ENCODE measurements around the gene RNF207. TPM values are rescaled to one million over a fixed set of nuclear protein-coding genes. Genes with fewer than 3 reads are reported as not detected.

The RNF207 gene
- polyA plus RNA-seq, 1 donor from 2014 or later = 3.5 TPM

DNA sequence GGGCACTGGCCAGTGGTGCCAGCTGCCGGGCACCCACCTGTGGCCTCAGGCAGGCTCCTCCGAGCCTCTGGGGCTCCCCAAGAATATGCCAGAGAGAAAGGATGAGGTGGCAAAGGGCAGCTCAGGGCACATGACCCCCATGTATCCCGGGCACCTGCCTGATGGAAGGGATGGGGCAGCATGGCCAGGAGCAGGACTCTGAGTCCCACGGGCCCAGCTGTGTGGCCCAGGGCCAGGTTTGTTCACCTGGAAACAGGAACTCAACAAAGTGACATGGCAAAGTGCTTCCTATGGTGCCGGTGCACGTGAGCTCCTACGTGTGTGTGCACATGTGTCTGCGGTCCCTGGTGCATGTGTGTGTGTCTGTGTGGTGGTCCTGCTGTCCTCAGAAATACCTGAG lies 64.5 kb downstream of the RNF207 start:
- no peak overlapping the region for H3K27ac ChIP-seq (ENCODE audit: low read length)
- no peak overlapping the region for H2AFZ ChIP-seq (ENCODE audit: low read depth, low read length)
- no peaks in the 10 kb centered on the region for H3K9me3 ChIP-seq (ENCODE audit: low read length)
- H3F3A ChIP-seq (ENCODE audit: insufficient read depth, low read length, poor library complexity, severe bottlenecking) = no peaks in the 10 kb centered on the region
- no peaks in the 10 kb centered on the region for H3K27me3 ChIP-seq (ENCODE audit: insufficient read depth, low read depth, low read length)
- no peaks in the 10 kb centered on the region for H3K79me2 ChIP-seq (replicated peaks; ENCODE audit: insufficient read depth, low read length)
- H3K9ac ChIP-seq (ENCODE audit: low read length) = no peak overlapping the region
- H3K4me3 ChIP-seq (ENCODE audit: low read length) = no peak overlapping the region
- no peaks in the 10 kb centered on the region for H3K36me3 ChIP-seq (ENCODE audit: insufficient read depth, low read length)
- H3K4me2 ChIP-seq (ENCODE audit: low read length) = no peak overlapping the region
- H4K20me1 ChIP-seq (ENCODE audit: insufficient read depth) = no peaks in the 10 kb centered on the region
- no peaks in the 10 kb centered on the region for H3K9me2 ChIP-seq (ENCODE audit: insufficient read depth, low read length)
- TF ChIP-seq POLR2AphosphoS5 (IDR thresholded peaks at IDR 0.05) (no peak), RAD21 (conservative IDR thresholded peaks at IDR 0.05) (no peak), MXI1 (conservative IDR thresholded peaks at IDR 0.05; ENCODE audit: poor library complexity, severe bottlenecking) (no peak), TAF1 (IDR thresholded peaks at IDR 0.05; ENCODE audit: low read depth) (no peak), EP300 (conservative IDR thresholded peaks at IDR 0.05; ENCODE audit: poor library complexity, severe bottlenecking) (no peak), SMC3 (conservative IDR thresholded peaks at IDR 0.05; ENCODE audit: poor library complexity) (no peak), EZH2 (IDR thresholded peaks at IDR 0.05; ENCODE audit: borderline replicate concordance, insufficient read depth, low read length, poor library complexity, severe bottlenecking) (no peak)
- TF ChIP-seq, protein P1, sequence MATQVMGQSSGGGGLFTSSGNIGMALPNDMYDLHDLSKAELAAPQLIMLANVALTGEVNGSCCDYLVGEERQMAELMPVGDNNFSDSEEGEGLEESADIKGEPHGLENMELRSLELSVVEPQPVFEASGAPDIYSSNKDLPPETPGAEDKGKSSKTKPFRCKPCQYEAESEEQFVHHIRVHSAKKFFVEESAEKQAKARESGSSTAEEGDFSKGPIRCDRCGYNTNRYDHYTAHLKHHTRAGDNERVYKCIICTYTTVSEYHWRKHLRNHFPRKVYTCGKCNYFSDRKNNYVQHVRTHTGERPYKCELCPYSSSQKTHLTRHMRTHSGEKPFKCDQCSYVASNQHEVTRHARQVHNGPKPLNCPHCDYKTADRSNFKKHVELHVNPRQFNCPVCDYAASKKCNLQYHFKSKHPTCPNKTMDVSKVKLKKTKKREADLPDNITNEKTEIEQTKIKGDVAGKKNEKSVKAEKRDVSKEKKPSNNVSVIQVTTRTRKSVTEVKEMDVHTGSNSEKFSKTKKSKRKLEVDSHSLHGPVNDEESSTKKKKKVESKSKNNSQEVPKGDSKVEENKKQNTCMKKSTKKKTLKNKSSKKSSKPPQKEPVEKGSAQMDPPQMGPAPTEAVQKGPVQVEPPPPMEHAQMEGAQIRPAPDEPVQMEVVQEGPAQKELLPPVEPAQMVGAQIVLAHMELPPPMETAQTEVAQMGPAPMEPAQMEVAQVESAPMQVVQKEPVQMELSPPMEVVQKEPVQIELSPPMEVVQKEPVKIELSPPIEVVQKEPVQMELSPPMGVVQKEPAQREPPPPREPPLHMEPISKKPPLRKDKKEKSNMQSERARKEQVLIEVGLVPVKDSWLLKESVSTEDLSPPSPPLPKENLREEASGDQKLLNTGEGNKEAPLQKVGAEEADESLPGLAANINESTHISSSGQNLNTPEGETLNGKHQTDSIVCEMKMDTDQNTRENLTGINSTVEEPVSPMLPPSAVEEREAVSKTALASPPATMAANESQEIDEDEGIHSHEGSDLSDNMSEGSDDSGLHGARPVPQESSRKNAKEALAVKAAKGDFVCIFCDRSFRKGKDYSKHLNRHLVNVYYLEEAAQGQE (IDR thresholded peaks at IDR 0.05; ENCODE audit: borderline replicate concordance) = no peak
- TF ChIP-seq, protein P2, sequence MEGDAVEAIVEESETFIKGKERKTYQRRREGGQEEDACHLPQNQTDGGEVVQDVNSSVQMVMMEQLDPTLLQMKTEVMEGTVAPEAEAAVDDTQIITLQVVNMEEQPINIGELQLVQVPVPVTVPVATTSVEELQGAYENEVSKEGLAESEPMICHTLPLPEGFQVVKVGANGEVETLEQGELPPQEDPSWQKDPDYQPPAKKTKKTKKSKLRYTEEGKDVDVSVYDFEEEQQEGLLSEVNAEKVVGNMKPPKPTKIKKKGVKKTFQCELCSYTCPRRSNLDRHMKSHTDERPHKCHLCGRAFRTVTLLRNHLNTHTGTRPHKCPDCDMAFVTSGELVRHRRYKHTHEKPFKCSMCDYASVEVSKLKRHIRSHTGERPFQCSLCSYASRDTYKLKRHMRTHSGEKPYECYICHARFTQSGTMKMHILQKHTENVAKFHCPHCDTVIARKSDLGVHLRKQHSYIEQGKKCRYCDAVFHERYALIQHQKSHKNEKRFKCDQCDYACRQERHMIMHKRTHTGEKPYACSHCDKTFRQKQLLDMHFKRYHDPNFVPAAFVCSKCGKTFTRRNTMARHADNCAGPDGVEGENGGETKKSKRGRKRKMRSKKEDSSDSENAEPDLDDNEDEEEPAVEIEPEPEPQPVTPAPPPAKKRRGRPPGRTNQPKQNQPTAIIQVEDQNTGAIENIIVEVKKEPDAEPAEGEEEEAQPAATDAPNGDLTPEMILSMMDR (IDR thresholded peaks at IDR 0.05; ENCODE audit: poor library complexity, severe bottlenecking) = no peak

Other genes with a start within 250 kb of the RNF207 start
- 17.1 and 21.5 TPM in 2 replicates for gene NPHP4, start 213.7 kb upstream of the RNF207 start, polyA plus RNA-seq
- gene KCNAB2, start 160.2 kb upstream of the RNF207 start, polyA plus RNA-seq = 11.7 and 11.8 TPM in 2 replicates
- gene CHD5, start 25.8 kb upstream of the RNF207 start, polyA plus RNA-seq = 22.0 and 33.7 TPM in 2 replicates
- 275 and 294 TPM in 2 replicates for gene RPL22, start 6.5 kb upstream of the RNF207 start, polyA plus RNA-seq
- 21.1 and 23.3 TPM in 2 replicates for gene ICMT, start 29.8 kb downstream of the RNF207 start, polyA plus RNA-seq
- gene HES3, start 38.1 kb downstream of the RNF207 start, polyA plus RNA-seq = not detected in 2 replicates
- gene GPR153, start 55.0 kb downstream of the RNF207 start, polyA plus RNA-seq = 26.9 and 34.6 TPM in 2 replicates
- 101 TPM in 2 replicates for gene ACOT7, start 187.6 kb downstream of the RNF207 start, polyA plus RNA-seq
- not detected in 2 replicates for gene HES2, start 213.8 kb downstream of the RNF207 start, polyA plus RNA-seq
- not detected in 2 replicates for gene ESPN, start 218.7 kb downstream of the RNF207 start, polyA plus RNA-seq